Hematopoietic multipotent progenitor cell treated with erythropoietin and hydrocortisone succinate and interleukin-3 and kit ligand, for 15 days (in vitro differentiated cells): ENCODE data around the gene PPME1.
A peak's percentile ranks its signal among the peaks of the same experiment; 100 is the strongest.

Source experiments
- DNase-seq: peaks from one replicate; pipeline ENCODE4 v3.0.0-alpha.2; 2015; ENCODE audit warnings: low spot score

Gene PPME1

GRCh38 chr11:74226907-74227306 lies 55.8 kb downstream of the PPME1 start:
- peak; percentile 50 for DNase-seq

GRCh38 chr11:74232311-74232950 lies 61.3 kb downstream of the PPME1 start:
- DNase-seq = no peak

GRCh38 chr11:74233683-74234082 lies 62.6 kb downstream of the PPME1 start:
- DNase-seq = no peak

- DNase-seq = no peak
Observed at GRCh38 chr11:74235121-74235520, 64.0 kb downstream of the PPME1 start.

- no peak for DNase-seq
Observed at GRCh38 chr11:74237541-74237940, 66.5 kb downstream of the PPME1 start.

- no peak for DNase-seq
Observed at GRCh38 chr11:74238243-74238642, 67.2 kb downstream of the PPME1 start.

- no peak for DNase-seq
Observed at GRCh38 chr11:74248469-74248868, 77.4 kb downstream of the PPME1 start.

GRCh38 chr11:74249496-74249895 lies 78.4 kb downstream of the PPME1 start:
- no peak for DNase-seq

- DNase-seq = no peak
Observed at GRCh38 chr11:74253361-74253760, 82.3 kb downstream of the PPME1 start.

- peak; percentile 81 for DNase-seq
Observed at GRCh38 chr11:74255741-74256375, 84.8 kb downstream of the PPME1 start.

- DNase-seq = no peak
Observed at GRCh38 chr11:74256378-74257133, 85.5 kb downstream of the PPME1 start.

GRCh38 chr11:74257959-74258553 lies 87.0 kb downstream of the PPME1 start:
- no peak for DNase-seq

- DNase-seq = no peak
Observed at GRCh38 chr11:74262725-74263124, 91.6 kb downstream of the PPME1 start.

- DNase-seq = no peak
Observed at GRCh38 chr11:74265256-74265655, 94.2 kb downstream of the PPME1 start.

- DNase-seq = no peak
Observed at GRCh38 chr11:74267014-74267413, 95.9 kb downstream of the PPME1 start.

- DNase-seq = no peak
Observed at GRCh38 chr11:74268456-74268855, 97.4 kb downstream of the PPME1 start.

- no peak for DNase-seq
Observed at GRCh38 chr11:74269161-74269811, 98.2 kb downstream of the PPME1 start.

- no peak for DNase-seq
Observed at GRCh38 chr11:74272276-74272675, 101.2 kb downstream of the PPME1 start.

- DNase-seq = no peak
Observed at GRCh38 chr11:74276581-74276980, 105.5 kb downstream of the PPME1 start.

- DNase-seq = no peak
Observed at GRCh38 chr11:74278103-74278502, 107.0 kb downstream of the PPME1 start.

- DNase-seq = no peak
Observed at GRCh38 chr11:74278721-74279161, 107.7 kb downstream of the PPME1 start.

GRCh38 chr11:74279256-74279655 lies 108.2 kb downstream of the PPME1 start:
- no peak for DNase-seq
